Endometrial microvascular endothelial cells (primary cell): ENCODE results near the gene OR2AK2. TPM values are rescaled to one million over a fixed set of nuclear protein-coding genes. Genes with fewer than 3 reads are reported as not detected.

Experiments used
- in situ Hi-C: cut with HindIII; loops from 2 replicates; pipeline ENCODE4 v1.10.0; 2017; ENCODE audit warnings: low sequenced_read_pairs, low pct_unique_long_range_greater_than_20kb; ENCODE audit errors: inconsistent ontology term
- total RNA-seq: library from RNA; depleted of rRNA; stranded (reverse); fragments of >200 nt; gene quantifications from one replicate; pipeline ENCODE4 v1.2.3, GENCODE V29; 2015; ENCODE audit errors: inconsistent ontology term

OR2AK2 gene
- total RNA-seq, 1 donor from 2014 or later, result not detected

- in situ Hi-C loops, result no loop called here
Measured at GRCh38 chr1:248013229-248013710, 48.2 kb downstream of the OR2AK2 start, which contains the start of gene OR2L5. Gene OR2L5 (plus strand): TSS chr1:248013660. CDS start chr1:248021948, 8,288 bp downstream.

- in situ Hi-C loops, result no loop called here
Measured at GRCh38 chr1:248015803-248016202, 50.8 kb downstream of the OR2AK2 start.

Other genes starting within 250 kb of the OR2AK2 start
- not detected for gene OR6F1, start 248.6 kb upstream of the OR2AK2 start, total RNA-seq
- not detected for gene OR14K1, start 226.6 kb upstream of the OR2AK2 start, total RNA-seq
- gene OR14A2, start 217.1 kb upstream of the OR2AK2 start, total RNA-seq, result not detected
- not detected for gene OR1C1, start 204.7 kb upstream of the OR2AK2 start, total RNA-seq
- gene OR14A16, start 141.1 kb upstream of the OR2AK2 start, total RNA-seq, result not detected
- gene OR11L1, start 123.3 kb upstream of the OR2AK2 start, total RNA-seq, result not detected
- gene TRIM58, start 108.0 kb upstream of the OR2AK2 start, total RNA-seq, result 0.65 TPM
- gene OR2W3, start 69.6 kb upstream of the OR2AK2 start, total RNA-seq, result not detected
- not detected for gene OR2T8, start 45.0 kb upstream of the OR2AK2 start, total RNA-seq
- gene OR2AJ1, start 40.3 kb upstream of the OR2AK2 start, total RNA-seq, result not detected
- not detected for gene OR2L8, start 16.4 kb upstream of the OR2AK2 start, total RNA-seq
- not detected for gene OR2L5, start 48.4 kb downstream of the OR2AK2 start, total RNA-seq
- gene OR2L2, start 64.8 kb downstream of the OR2AK2 start, total RNA-seq, result not detected
- not detected for gene OR2L3, start 81.6 kb downstream of the OR2AK2 start, total RNA-seq
- gene OR2L13, start 130.0 kb downstream of the OR2AK2 start, total RNA-seq, result not detected
- gene OR2M5, start 179.9 kb downstream of the OR2AK2 start, total RNA-seq, result not detected
- gene OR2M2, start 209.6 kb downstream of the OR2AK2 start, total RNA-seq, result not detected
- not detected for gene OR2M3, start 232.0 kb downstream of the OR2AK2 start, total RNA-seq